Fibroblast of lung (primary cell): Measurements from ENCODE around the gene GRIN3B. TPM values are rescaled to one million over a fixed set of nuclear protein-coding genes. Genes with fewer than 3 reads are reported as not detected.

Source experiments
- DNase-seq, 2 donors: peaks; one replicate each; pipeline versions ENCODE4 v3.0.0 to v3.0.0-alpha.2; 2010; ENCODE audit warnings: low read depth in 2 of 2
- H2AFZ ChIP-seq: 2 replicates; pipeline ENCODE4 v1.5.1; 2012; ENCODE audit warnings: low read length, control low read depth, inconsistent platforms
- H3K27ac ChIP-seq: 2 replicates; pipeline ENCODE4 v1.5.1; 2011; ENCODE audit warnings: low read length, control low read depth; ENCODE audit not compliant: insufficient read depth
- H3K27me3 ChIP-seq: 2 replicates; pipeline ENCODE4 v1.5.1; 2011; ENCODE audit warnings: mild to moderate bottlenecking, low read length; ENCODE audit not compliant: control insufficient read depth, insufficient read depth
- H3K36me3 ChIP-seq: 2 replicates; pipeline ENCODE4 v1.5.1; 2011; ENCODE audit warnings: low read length; ENCODE audit not compliant: control insufficient read depth, insufficient read depth
- H3K4me1 ChIP-seq: 2 replicates; pipeline ENCODE4 v1.5.1; 2011; ENCODE audit warnings: low read length; ENCODE audit not compliant: control insufficient read depth, insufficient read depth; ENCODE audit errors: extremely low read depth
- H3K4me2 ChIP-seq: 2 replicates; pipeline ENCODE4 v1.5.1; 2011; ENCODE audit warnings: low read length, control low read depth; ENCODE audit not compliant: insufficient read depth; ENCODE audit errors: extremely low read depth
- H3K4me3 ChIP-seq, 4 experiments: fragments of 200-600 bp in 1 of 4; sonication (generic) in 1 of 4; replicated peaks in 1 of 4; 2 replicates each; pipeline ENCODE4 v1.5.1; 2011 to 2016; ENCODE audit warnings: low read length in 4 of 4, low read depth in 3 of 4, mild to moderate bottlenecking in 3 of 4, control low read depth in 2 of 4, inconsistent platforms in 1 of 4, mixed read lengths in 1 of 4; ENCODE audit not compliant: insufficient read depth in 1 of 4; ENCODE audit errors: control extremely low read depth in 1 of 4
- H3K79me2 ChIP-seq: 2 replicates; pipeline ENCODE4 v1.5.1; 2012; ENCODE audit warnings: mild to moderate bottlenecking, low read length, inconsistent platforms; ENCODE audit not compliant: control insufficient read depth, insufficient read depth
- H3K9ac ChIP-seq: 2 replicates; pipeline ENCODE4 v1.5.1; 2011; ENCODE audit warnings: mild to moderate bottlenecking, low read length, control low read depth; ENCODE audit not compliant: insufficient read depth
- H3K9me3 ChIP-seq: 2 replicates; pipeline ENCODE4 v1.5.1; 2012; ENCODE audit warnings: low read depth, low read length; ENCODE audit not compliant: control insufficient read depth, insufficient read depth
- H4K20me1 ChIP-seq: 2 replicates; pipeline ENCODE4 v1.5.1; 2011; ENCODE audit warnings: low read length; ENCODE audit not compliant: control insufficient read depth, insufficient read depth; ENCODE audit errors: extremely low read depth
- CTCF ChIP-seq, 2 donors: IDR thresholded peaks in 1 of 2; conservative IDR thresholded peaks in 1 of 2; 1 replicate in 1 of 2; 2 replicates in 1 of 2; pipeline ENCODE4 v1.5.1; 2011 to 2012; ENCODE audit warnings: low read length in 2 of 2, control low read depth in 1 of 2, inconsistent platforms in 1 of 2, low read depth in 1 of 2, mild to moderate bottlenecking in 1 of 2
- EZH2 ChIP-seq: IDR thresholded peaks from 2 replicates; pipeline ENCODE4 v1.5.1; 2012; ENCODE audit warnings: low read length, control low read depth, mild to moderate bottlenecking; ENCODE audit errors: missing control alignments
- polyA plus RNA-seq, 2 donors: library from polyadenylated mRNA; depleted of rRNA in 1 of 2; stranded (reverse) in 1 of 2; unstranded in 1 of 2; fragments of >200 nt; gene quantifications; 2 replicates each; pipeline ENCODE4 v1.2.1, GENCODE V29; 2011 to 2012; ENCODE audit warnings: missing spikeins in 1 of 2
- total RNA-seq: library from RNA; depleted of rRNA; stranded (reverse); fragments of >200 nt; gene quantifications from 2 replicates; pipeline ENCODE4 v1.2.1, GENCODE V29; 2014

Gene GRIN3B
- total and polyA plus RNA-seq, 2 donors (not counting 1 experiment from before 2014, with no cell fraction given): 0.12 to 0.66 TPM

GRCh38 chr19:961866-962620 lies 38.2 kb upstream of the GRIN3B start:
- Histone ChIP-seq H3K36me3 (peaks cover 20% of the 10 kb centered on the region), H3K27ac (peak overlapping the region; percentile 58), H4K20me1 (no peaks in the 10 kb centered on the region), H3K9me3 (no peaks in the 10 kb centered on the region), H3K4me1 (peaks cover 5% of the 10 kb centered on the region), H3K4me3 (no peak overlapping the region), H3K9ac (no peak overlapping the region), H3K79me2 (no peaks in the 10 kb centered on the region), H2AFZ (no peak overlapping the region), H3K4me2 (no peak overlapping the region), H3K27me3 (no peaks in the 10 kb centered on the region)
- peak; percentile 36 to 72 for DNase-seq
- TF ChIP-seq CTCF (conservative IDR thresholded peaks at IDR 0.05 in 1 of 2, IDR thresholded peaks at IDR 0.05 in 1 of 2; ENCODE audit: low read depth in 1 of 2, low read length in 2 of 2) (no peak), EZH2 (no peak)

- Histone ChIP-seq H3K9ac (no peak overlapping the region), H2AFZ (no peak overlapping the region), H3K27ac (no peak overlapping the region), H3K4me1 (peaks cover 5% of the 10 kb centered on the region), H3K27me3 (no peaks in the 10 kb centered on the region), H3K4me2 (no peak overlapping the region), H3K9me3 (no peaks in the 10 kb centered on the region), H3K4me3 (no peak overlapping the region), H4K20me1 (no peaks in the 10 kb centered on the region), H3K36me3 (peaks cover 20% of the 10 kb centered on the region), H3K79me2 (no peaks in the 10 kb centered on the region)
- TF ChIP-seq CTCF (conservative IDR thresholded peaks at IDR 0.05 in 1 of 2, IDR thresholded peaks at IDR 0.05 in 1 of 2; ENCODE audit: low read depth in 1 of 2, low read length in 2 of 2) (no peak), EZH2 (no peak)
- DNase-seq: no peak
Observed at GRCh38 chr19:962683-963400, 37.4 kb upstream of the GRIN3B start.

GRCh38 chr19:963486-963951 lies 36.7 kb upstream of the GRIN3B start:
- no peak overlapping the region for H3K27ac ChIP-seq
- peaks cover 23% of the 10 kb centered on the region for H3K36me3 ChIP-seq
- no peak for DNase-seq
- no peaks in the 10 kb centered on the region for H3K9me3 ChIP-seq
- H3K4me1 ChIP-seq: peaks cover 5% of the 10 kb centered on the region
- no peaks in the 10 kb centered on the region for H3K79me2 ChIP-seq
- no peak overlapping the region for H3K4me2 ChIP-seq
- TF ChIP-seq CTCF (conservative IDR thresholded peaks at IDR 0.05 in 1 of 2, IDR thresholded peaks at IDR 0.05 in 1 of 2; ENCODE audit: low read depth in 1 of 2, low read length in 2 of 2) (no peak), EZH2 (no peak)
- H2AFZ ChIP-seq: no peak overlapping the region
- H3K27me3 ChIP-seq: no peaks in the 10 kb centered on the region
- H3K9ac ChIP-seq: no peak overlapping the region
- H3K4me3 ChIP-seq: no peak overlapping the region
- no peaks in the 10 kb centered on the region for H4K20me1 ChIP-seq
